Neural cell (in vitro differentiated cells): ENCODE measurements around the gene FGD3.

Experiments used
- CTCF ChIP-seq: fragments of 450-650 bp; IDR thresholded peaks from 2 replicates; pipeline ENCODE4 v1.5.1; 2014; ENCODE audit warnings: antibody characterized with exemption, mild to moderate bottlenecking, moderate library complexity; ENCODE audit not compliant: poor library complexity, severe bottlenecking
- MXI1 ChIP-seq: fragments of 450-650 bp; conservative IDR thresholded peaks from 2 replicates; pipeline ENCODE4 v1.6.1; 2014; ENCODE audit warnings: antibody characterized with exemption, mild to moderate bottlenecking; ENCODE audit not compliant: poor library complexity, severe bottlenecking
- POLR2AphosphoS5 ChIP-seq: IDR thresholded peaks from 2 replicates; pipeline ENCODE4 v1.6.1; 2012
- REST ChIP-seq: IDR thresholded peaks from 2 replicates; pipeline ENCODE4 v1.6.1; 2012; ENCODE audit warnings: borderline replicate concordance
- SMC3 ChIP-seq: fragments of 450-650 bp; conservative IDR thresholded peaks from 2 replicates; pipeline ENCODE4 v1.6.1; 2014; ENCODE audit warnings: antibody characterized with exemption, mild to moderate bottlenecking, moderate library complexity; ENCODE audit not compliant: poor library complexity

- TF ChIP-seq CTCF (no peak), MXI1 (no peak), POLR2AphosphoS5 (no peak), SMC3 (no peak), REST (no peak)
Observed at GRCh38 chr9:93007529-93008058, 60.3 kb downstream of the FGD3 start.
